NCI-H345 treated with DMSO at 0.1 percent for 48 hours (cell line): Measurements from ENCODE around the gene PLA2G4F.

Experiments used
- DNase-seq: peaks from one replicate; lab custom pipeline; 2025; ENCODE audit not compliant: unreplicated experiment; lab: John Stamatoyannopoulos, UW

The PLA2G4F gene

DNA sequence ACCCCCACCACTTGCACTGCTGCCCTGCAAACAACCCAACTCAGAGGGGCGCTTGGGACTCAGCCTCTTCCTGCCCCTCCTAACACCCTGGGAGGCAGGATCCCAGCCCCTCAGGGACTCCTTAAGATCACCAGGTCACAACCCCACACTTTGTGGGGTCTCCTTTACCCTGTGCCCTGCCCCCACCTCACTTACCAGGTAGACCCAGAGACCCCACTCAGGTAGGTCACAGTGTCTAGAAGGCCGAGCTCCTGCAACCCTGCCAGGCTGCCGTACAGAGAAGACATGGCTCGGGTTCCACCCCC, 9.1 kb downstream of the PLA2G4F start:
- DNase-seq = no peak

DNA sequence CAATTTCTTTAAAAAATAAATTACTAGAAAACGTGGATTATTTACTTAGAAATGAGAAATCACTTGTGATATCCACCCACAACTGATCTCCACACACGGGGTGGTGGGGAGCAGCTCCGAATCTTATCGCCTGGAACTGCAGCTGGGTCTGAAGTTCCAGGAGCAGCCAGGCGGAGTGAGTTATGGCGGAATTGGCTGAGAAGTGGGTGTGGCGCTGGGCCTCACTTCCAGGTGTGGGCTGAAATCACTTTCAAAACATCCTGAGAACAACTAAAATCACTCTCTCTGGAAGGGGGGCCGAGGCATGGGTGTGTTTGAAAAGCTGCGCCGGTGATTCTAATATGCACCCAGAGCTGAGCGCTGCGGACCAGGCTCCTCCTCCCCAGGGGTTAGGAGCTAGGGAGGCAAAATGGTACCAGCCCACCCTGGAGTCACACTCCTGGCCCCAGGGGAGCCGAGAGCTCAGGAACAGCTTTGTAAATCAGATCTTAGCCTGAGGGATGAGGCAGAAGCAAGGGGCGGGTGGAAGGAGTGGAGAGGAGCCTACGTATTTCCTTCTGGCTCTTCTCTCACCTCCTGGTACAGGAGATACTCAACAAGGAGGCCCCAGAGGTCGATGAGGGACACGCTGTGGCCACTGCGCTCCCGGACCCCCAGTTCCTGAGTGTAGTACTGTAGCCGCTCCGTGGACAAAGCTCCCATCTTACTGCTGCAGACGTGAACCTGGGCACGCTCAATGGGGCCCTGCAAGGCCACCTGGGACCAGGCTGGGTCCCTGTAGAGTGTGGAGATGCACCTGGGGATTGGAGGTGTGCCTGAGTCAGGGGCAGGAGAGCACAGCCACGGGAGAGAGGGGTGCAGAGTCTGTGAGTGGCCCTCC, 9.6 kb downstream of the PLA2G4F start:
- no peak for DNase-seq

DNA sequence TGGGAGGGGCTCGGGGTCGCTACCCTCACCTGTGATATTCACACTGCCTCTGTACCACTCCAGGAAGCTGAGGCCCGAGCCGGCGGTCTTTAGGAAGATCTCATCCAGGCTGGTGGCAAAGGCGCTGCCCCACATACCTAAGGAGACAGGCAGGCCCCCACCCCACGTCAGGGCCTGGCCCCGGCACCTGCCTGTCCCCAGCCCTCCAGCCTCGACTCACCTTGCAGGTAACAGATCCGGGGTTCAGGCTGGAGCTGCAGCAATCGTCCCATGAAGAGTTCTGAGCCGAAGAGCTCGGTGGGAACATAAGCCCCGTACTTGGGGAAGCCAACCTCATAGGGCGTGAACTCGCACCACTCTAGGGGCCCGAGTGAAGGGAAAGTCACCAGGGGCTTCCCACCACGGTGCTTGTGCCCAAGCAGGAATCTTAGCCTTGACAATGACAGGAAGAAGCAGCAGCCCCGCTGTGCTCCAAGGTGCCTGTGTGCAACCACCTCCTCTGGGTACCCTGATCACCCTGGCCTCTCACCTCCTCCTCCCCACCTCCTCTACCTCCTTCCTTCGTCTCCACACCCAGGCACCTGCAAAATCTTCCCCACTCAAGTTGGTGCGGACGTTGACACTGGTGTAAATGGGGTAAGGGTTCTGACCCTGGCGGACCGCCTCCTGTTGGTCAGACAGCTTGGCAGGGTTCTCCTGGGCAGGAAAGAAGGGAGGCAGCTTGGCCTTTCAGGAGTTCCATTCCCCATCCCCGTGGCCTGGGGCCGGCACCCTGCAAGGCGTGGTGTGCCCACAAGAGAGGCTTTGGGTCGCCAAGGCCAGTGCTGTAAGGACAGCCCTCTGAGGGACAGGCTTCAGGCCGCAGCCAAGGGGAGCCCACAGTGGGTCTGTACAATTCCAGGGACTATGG, 10.6 kb downstream of the PLA2G4F start:
- no peak for DNase-seq

DNA sequence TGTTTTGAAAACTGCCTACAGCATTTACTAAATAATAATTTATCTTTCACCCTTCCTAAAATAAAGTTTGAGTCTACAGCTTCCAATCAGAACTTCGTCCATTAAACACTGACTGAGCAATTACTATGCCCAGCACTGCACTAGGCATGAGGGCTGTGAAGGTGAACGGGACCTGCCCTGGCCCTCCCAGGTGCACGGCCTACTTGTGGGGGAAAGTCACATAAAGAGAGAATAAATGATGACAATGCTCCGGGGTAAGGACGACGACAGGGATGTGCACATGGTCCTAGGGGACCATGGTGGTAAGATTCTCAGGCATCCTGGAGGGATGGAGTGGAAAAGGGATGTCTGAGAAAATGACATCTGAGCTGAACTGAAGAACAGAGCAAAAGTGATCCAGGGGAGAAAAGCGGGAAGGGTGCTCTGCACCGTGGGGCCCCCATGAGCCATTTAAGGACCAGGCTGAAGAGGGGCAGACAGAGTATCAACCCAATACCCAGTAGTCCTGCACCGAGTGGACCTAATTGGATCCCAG, 11.5 kb downstream of the PLA2G4F start:
- no peak for DNase-seq

DNA sequence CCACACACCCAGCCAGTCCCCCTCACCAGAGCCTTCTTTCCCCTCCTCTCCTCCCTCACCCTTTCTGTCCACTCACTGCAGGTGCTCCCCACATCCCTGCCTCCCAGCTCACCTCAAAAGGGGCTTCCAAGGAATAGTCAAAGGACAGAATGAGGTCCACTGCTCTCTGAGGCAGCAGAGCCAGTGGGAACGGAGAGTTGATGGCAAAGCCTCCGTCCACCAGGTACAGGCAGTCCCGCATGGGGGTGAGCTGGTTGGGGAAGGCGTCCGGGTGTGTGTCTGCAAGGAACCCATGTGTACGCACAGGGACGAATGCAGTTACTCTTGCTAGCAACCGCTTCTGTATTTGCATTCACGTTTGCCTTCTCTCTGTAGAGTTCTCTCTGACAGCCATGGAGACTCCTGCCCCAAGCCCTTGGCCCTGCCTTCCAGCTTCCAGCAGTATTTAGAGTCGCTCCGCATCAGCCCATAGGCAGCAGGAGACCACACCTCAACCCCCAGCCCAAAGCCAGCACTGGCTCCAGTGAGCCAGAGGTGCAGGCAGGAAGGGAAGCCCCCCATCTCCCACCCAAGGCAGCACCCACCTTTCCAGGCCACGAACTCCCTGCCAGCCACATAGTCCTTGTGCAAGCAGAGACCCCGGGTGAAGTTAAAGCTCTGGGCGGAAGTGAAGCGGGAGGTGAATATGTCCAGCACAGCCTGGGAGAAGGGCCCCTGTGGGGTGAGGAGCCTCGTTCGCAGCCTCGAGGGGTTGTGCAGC, 12.4 kb downstream of the PLA2G4F start:
- no peak for DNase-seq

DNA sequence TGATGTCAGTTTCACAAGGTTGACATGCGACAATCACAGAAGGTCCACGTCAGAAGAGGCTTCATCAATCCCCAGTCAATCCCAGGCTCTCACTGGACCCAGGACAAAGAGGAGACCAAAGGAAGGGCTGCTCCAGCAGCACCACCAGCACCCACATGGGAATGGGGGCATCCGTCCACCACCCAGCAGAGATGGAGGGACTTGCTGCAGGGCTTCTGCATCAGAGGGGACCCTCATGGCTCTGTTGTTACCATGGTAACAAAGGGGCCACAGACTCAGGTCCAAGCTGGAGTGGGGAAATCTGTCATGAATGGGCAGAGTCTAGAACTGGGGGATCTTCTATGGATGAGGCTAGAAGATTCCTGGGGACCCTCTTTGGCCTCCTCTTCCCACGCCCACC, 13.1 kb downstream of the PLA2G4F start:
- no peak for DNase-seq

DNA sequence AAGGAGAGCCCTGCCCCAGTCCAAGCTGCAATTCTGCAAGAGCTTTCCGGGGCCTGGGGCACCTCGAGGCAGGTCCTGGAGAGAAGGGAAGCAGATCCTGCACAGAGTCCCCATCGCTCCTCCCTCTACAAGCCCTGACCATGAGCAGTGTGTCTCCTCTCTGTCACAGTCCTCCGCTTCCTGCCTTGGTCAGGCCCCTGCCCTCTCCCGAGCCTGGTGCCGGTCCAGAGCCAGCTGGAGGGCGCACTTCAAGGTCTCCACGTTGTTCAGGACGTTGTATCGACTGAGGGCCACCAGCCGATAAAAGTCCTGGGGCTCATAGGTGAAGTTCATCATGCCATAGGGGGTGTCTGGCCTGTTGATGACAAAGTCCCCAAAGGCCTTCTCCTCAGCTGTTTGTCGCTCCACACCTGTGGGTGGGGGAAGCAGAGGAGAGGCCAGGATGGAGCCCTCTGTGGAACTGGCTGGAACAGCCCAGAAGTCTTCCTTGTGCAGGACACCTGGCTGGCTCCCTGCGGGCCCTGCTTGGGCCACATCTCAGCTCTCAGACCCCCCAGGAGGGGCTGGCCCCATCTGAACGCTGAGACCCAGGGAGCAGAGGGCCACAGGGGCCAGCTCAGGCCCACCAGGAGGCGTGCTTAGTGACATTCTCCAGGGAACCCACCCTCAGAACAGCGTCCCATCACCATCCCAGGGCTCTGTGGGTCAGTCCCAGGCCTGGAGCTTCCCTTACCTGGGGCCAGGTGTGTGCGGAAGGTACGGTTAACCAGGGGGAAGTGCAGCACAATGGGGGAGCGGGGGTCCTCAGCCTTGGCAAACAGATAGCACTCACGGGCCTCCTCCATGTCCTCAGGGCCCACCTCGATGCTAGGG, 14.4 kb downstream of the PLA2G4F start:
- no peak for DNase-seq

DNA sequence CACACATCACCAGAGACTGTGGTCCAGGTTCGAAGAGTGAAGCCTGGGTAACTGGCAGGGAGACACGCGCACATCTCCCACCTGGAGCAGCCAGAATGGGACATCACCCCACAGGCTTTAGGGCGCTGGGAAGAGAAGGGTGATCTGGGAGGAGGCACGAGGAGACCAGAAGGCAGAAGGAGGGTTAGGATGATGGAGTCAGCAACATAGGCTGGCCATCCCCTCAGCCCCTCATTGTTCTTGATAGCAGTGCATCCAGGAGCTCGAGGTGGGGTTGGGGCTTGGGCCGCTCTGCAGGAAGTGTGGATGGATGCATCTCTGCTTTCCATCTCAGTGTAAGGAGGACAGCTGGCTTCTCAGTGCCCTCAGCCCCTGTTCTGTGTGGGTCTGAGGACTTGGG, 15.2 kb downstream of the PLA2G4F start:
- no peak for DNase-seq

DNA sequence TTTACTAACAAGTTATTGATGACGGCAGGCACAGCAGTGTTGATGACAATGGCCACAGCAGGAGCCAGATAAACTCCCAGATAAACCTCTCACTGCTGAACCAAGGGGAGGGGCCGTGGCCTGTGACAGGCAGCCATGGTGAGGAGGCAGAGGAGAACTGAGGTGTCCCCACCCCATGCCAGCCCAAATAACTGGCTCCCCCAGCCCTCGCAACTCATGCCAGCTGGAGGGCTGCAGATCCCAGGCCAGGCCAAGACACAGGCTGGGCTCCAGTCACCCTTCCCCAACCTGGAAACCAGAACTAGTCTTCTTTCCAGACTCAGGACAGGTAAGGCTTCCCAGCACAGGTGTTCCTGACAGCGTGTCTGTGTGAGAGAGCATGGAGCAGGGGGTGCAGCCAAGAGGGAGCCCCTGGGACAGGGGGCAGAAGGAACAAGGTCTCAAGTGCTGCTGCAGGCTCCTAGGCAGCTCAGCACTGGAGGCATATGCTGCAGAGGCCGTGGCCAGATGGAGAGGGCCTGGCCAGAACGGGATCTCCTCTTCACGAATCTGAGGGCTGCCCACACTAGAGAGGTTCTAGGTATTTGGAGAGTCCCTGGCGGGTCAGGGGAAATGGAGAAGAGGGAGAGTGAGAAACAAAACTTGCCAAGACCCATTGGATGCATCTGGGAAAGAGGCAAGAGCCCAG, 15.9 kb downstream of the PLA2G4F start:
- no peak for DNase-seq

DNA sequence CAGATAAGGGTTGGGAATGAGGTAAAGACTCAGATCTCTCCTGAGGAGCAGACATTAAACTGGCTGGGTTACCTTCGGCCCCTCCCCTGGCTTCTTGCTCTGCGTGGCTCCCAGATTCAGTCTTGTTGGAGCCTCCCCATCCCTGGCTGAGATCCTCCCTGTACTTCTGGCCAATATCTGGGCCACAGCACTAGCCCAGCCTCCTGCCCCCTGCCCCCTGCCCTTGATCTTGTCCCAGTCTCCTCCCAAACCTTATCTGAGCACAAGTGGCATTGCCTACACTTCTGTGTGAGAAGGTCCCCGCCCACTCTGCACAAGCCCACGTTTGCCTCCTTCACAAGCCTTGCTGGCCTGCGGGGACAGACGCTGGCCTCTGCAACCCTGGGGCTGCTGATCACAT, 16.8 kb downstream of the PLA2G4F start:
- no peak for DNase-seq

DNA sequence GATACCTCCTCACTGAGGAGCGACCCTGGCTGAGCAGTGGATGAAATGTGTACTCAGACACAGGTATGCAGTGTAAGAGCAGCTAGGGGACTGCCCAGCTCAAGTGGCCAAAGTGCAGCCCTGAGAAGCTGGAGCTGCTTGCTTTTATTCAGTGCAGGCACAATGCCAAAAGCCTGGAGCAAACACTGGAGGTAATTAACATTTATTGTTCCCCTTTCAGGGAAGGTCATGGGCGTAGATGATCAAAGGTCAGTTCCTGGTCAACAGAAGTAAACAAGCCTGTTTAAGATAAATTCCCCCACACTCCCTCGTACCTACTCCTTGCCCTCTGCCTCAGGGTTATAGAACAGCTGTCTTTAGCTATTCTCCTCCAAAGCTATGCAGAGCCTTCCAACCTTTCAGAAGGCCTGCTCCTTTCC, 17.5 kb downstream of the PLA2G4F start:
- DNase-seq = no peak

DNA sequence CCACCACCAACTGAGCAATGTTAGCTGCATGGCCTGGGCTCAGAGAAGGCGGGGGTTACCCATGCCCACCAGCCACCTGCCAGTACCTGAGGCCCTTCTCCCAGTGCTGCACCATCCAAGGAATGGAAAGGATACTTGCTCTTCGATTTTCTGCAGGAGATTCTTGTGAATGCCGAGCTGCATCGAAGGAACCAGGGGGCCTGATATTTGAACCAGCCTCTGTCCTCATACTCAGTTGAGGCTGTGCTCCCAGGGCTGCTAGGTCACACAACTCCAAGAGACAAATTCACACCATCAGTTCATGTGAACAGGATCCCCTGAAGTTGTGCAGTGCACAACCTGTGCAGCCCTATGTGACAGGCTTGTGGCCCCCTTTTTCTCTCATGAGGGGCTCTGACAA, 18.0 kb downstream of the PLA2G4F start:
- DNase-seq = no peak

DNA sequence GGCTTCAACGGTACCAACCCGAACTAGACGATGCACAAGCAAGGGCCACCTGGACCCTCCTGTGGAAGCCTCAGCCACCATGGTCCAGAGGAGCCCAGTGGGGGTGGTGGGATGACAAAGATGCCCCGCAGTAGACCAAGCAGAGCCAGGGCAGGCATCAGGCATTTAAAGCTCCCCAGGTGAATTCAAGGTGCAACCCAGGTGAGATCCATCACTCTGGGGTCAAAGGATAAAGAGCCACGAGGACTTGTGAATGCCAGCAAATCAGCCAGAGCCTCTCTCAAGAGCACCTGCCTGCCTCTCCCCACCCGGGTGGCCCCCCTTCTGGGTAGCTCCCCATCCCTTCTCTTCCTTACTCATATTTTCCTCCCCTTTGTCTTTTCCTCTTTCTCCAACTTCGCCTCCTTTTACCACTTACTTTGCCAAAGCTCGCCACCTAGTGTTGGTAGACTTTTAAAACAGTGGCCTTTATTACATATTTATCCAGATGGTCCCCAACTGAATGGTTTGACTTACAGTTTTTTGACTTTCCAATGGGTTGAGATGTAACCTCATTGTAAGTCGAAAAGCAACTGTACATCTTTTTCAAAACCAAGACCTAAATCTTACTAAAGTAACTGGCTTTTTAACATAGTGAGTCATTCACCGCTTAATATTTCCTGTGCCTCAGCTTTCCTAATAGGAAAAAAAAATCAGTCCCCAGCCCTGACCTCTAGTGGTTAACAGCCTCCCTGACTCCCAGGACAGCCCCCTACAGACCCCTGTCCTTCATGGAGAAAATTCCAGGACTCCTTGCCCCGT, 18.8 kb downstream of the PLA2G4F start:
- DNase-seq = peak; percentile 29

DNA sequence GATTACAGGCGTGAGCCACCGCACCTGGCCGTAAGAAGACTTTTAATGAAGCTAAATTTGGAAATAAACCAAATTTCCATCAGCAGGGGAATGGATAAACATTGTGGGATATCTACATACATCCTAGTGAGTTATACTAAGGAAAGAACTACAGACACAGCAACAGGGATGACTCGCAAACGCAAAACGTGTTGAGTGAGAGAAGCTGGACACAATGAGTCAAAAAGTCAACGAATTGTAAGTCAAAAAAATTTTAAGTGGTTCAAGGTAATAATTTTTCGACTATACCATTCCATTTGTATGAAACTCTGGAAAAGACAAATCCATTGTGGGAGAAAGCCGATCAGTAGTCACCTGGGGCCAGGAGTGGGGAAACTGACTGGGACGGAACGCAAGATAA, 19.9 kb downstream of the PLA2G4F start:
- DNase-seq = no peak

DNA sequence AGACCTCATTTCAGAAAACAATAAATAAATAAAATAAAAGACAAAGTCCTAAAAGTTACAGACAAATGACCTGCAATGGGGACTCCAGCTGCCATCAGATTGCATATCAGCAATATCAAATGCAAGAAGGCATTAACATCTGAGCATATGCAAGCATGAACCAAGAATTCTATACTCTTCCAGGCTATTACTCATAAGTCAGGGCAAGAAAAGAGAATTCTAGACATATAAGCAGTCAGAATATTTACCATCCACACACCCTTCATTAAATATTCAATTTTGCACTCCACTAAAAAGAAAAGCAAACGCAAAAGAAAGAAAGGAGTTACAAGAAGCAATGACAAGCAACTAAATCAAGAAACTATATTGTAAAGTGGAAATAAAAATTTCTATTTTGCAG, 21.1 kb downstream of the PLA2G4F start:
- no peak for DNase-seq

DNA sequence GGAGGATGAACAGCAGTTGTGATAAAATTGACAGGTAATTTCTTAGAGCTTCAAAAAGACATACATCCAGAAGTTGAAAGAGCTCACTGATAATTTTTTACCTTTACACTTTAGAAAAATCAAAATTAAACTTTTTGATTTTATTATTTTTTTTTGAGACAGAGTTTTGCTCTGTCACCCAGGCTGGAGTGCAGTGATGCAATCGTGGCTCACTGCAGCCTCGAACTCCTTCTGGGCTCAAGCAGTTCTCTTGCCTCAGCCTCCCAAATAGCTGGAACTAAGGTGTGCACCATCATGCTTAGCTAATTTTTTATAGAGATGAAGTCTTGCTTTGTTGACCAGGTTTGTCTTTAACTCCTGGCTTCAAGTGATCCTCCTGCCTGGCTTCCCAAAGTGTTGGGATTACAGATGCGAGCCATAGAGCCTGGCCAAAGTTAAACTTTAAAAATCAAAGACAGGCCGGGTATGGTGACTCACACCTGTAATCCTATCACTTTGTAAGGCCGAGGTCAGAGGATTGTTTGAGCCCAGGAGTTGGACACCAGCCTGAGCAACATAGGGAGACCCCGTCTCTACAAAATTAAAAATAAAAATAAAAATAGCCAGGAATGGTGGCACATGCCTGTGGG, 21.7 kb downstream of the PLA2G4F start:
- DNase-seq = no peak

DNA sequence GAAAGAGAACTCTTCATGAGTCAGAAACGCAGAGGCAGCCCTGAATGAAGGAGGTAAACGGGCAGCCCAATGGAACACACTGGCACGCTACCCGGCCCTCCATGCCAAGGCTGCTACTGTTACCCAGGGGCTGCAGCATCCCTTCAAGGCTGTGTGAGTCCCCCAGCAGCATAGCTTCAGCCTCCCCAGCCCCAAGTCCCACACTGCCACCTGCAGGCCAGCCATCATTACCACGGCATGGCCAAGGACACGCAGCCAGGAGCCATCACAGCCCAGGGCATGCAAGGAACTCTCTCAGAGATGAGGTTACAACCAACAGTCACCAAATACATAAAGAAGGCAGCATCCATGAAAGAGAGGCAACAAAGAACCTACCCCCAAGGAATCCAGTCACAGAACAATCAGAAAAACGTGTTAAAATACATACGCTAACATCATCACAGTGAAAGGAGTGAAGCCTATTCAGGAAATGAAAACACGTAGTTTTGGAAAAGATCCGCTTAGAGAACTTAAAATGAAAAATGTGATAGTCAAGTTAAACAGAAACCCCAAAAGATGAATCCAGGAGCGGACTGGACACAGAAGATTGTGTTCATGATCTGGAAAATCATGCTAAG, 22.4 kb downstream of the PLA2G4F start:
- DNase-seq = peak; percentile 23

DNA sequence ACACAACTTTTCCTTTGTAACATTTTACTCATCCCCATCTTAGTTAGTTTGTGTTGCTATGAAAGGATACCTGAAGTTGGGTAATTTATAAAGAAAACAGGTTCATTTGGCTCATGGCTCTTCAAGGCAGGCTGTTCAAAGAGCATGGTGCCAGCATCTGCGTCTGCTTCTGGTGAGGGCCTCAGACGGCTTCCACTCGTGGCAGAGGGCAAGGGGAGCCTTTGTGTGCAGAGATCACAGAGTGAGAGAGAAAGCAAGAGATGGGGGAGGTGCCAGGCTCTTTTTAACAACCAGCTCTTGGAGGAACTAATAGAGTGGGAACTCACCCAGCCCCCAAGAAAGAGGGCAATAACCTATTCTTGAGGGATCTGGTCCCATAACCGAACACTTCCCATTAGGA, 23.1 kb downstream of the PLA2G4F start:
- no peak for DNase-seq
